Panc1 (cell line): ENCODE results near the gene ATXN1.

ENCODE experiments used
- CTCF ChIP-seq: fragments of 450-650 bp; IDR thresholded peaks from 2 replicates; pipeline ENCODE4 v1.5.1; 2017; ENCODE audit warnings: mild to moderate bottlenecking
- POLR2AphosphoS5 ChIP-seq: IDR thresholded peaks from 2 replicates; pipeline ENCODE4 v1.6.1; 2012; ENCODE audit warnings: mild to moderate bottlenecking, low read depth, low read length, moderate library complexity
- REST ChIP-seq, 2 experiments: IDR thresholded peaks; 2 replicates each; pipeline ENCODE4 v1.6.1; 2011 to 2012; ENCODE audit warnings: low read depth in 2 of 2, control low read depth in 1 of 2, low read length in 1 of 2, mild to moderate bottlenecking in 1 of 2, moderate library complexity in 1 of 2; ENCODE audit not compliant: insufficient read depth in 1 of 2
- SIN3A ChIP-seq: IDR thresholded peaks from 2 replicates; pipeline ENCODE4 v1.6.1; 2012; ENCODE audit warnings: low read depth, mild to moderate bottlenecking, low read length, moderate library complexity, borderline replicate concordance; ENCODE audit not compliant: insufficient read depth

GRCh38 chr6:16292432-16292831 lies 468.8 kb downstream of the ATXN1 start:
- TF ChIP-seq CTCF (no peak), REST (IDR thresholded peaks at IDR 0.05; ENCODE audit: insufficient read depth in 1 of 2, low read depth in 2 of 2, low read length in 1 of 2) (no peak), POLR2AphosphoS5 (no peak), SIN3A (no peak)
